Endothelial cell (in vitro differentiated cells): ENCODE data around the gene ARMC3. TPM values are rescaled to one million over a fixed set of nuclear protein-coding genes. Genes with fewer than 3 reads are reported as not detected.
A peak's percentile ranks its signal among the peaks of the same experiment; 100 is the strongest.
"Not testable (repeated sequence)": the region's sequence is repeated elsewhere in the genome, so short reads cannot be mapped to it uniquely, and the experiment has no call there.

Experiments used
- DNase-seq: peaks from one replicate; pipeline ENCODE4 v3.0.0; 2021; ENCODE audit warnings: low spot score
- H3K27ac Mint-ChIP-seq: one replicate; pipeline ENCODE4 v1.8.0; 2021; ENCODE audit warnings: mixed read lengths, inconsistent platforms; ENCODE audit not compliant: unreplicated experiment
- H3K27me3 Mint-ChIP-seq: one replicate; pipeline ENCODE4 v1.8.0; 2021; ENCODE audit warnings: mild to moderate bottlenecking, moderate library complexity, mixed read lengths, inconsistent platforms; ENCODE audit not compliant: unreplicated experiment
- H3K36me3 Mint-ChIP-seq: one replicate; pipeline ENCODE4 v1.8.0; 2021; ENCODE audit warnings: mild to moderate bottlenecking, low read depth, mixed read lengths, inconsistent platforms; ENCODE audit not compliant: unreplicated experiment
- H3K4me1 Mint-ChIP-seq: one replicate; pipeline ENCODE4 v1.8.0; 2021; ENCODE audit warnings: mild to moderate bottlenecking, mixed read lengths, inconsistent platforms; ENCODE audit not compliant: unreplicated experiment
- H3K4me3 Mint-ChIP-seq: one replicate; pipeline ENCODE4 v1.8.0; 2021; ENCODE audit warnings: mild to moderate bottlenecking, mixed read lengths, inconsistent platforms; ENCODE audit not compliant: unreplicated experiment
- H3K9me3 Mint-ChIP-seq: one replicate; pipeline ENCODE4 v1.8.0; 2021; ENCODE audit warnings: mixed read lengths, inconsistent platforms; ENCODE audit not compliant: unreplicated experiment
- total RNA-seq: library from RNA; stranded (reverse); fragmentation: NEBNext Ultra II Directional; extraction: Animal tissue kit (Norgen Biotek cat#: 25700); gene quantifications from one replicate; pipeline ENCODE4 v1.2.1, GENCODE V29; 2021; ENCODE audit not compliant: unreplicated experiment
- TF ChIP-seq, protein P1 (sequence below): fragments of 200-600 bp; sonication (generic); IDR thresholded peaks from one replicate; pipeline ENCODE4 v1.5.0; 2021; ENCODE audit warnings: antibody characterized with exemption; ENCODE audit not compliant: unreplicated experiment

ARMC3 gene
- total RNA-seq, 1 donor from 2014 or later, result 2.1 TPM

DNA sequence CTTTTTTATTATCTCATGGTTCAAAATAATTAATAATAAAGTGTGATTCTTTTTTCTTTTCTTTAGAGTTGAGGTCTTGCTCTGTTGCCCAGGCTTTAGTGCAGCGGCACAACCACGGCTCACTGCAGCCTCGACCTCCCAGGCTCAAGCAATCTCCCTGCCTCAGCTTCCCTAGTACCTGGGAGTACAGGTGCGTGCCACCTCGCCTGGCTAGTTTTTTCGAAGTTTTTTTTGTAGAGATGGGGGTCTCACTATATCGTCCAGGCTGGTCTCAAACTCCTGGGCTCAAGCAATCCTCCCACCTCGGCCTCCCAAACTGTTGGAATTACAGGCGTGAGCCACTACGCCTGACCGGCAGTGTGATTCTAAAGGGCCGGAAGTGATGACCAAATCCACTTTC is 139.5 kb downstream of the ARMC3 start:
- Mint-ChIP-seq H3K36me3 (no peaks in the 10 kb centered on the region), H3K4me3 (no peak overlapping the region), H3K27ac (no peak overlapping the region), H3K4me1 (peaks cover 2% of the 10 kb centered on the region), H3K27me3 (peaks cover 2% of the 10 kb centered on the region), H3K9me3 (no peaks in the 10 kb centered on the region)
- DNase-seq, result no peak
- TF ChIP-seq, protein P1, sequence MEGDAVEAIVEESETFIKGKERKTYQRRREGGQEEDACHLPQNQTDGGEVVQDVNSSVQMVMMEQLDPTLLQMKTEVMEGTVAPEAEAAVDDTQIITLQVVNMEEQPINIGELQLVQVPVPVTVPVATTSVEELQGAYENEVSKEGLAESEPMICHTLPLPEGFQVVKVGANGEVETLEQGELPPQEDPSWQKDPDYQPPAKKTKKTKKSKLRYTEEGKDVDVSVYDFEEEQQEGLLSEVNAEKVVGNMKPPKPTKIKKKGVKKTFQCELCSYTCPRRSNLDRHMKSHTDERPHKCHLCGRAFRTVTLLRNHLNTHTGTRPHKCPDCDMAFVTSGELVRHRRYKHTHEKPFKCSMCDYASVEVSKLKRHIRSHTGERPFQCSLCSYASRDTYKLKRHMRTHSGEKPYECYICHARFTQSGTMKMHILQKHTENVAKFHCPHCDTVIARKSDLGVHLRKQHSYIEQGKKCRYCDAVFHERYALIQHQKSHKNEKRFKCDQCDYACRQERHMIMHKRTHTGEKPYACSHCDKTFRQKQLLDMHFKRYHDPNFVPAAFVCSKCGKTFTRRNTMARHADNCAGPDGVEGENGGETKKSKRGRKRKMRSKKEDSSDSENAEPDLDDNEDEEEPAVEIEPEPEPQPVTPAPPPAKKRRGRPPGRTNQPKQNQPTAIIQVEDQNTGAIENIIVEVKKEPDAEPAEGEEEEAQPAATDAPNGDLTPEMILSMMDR, result no peak

DNA sequence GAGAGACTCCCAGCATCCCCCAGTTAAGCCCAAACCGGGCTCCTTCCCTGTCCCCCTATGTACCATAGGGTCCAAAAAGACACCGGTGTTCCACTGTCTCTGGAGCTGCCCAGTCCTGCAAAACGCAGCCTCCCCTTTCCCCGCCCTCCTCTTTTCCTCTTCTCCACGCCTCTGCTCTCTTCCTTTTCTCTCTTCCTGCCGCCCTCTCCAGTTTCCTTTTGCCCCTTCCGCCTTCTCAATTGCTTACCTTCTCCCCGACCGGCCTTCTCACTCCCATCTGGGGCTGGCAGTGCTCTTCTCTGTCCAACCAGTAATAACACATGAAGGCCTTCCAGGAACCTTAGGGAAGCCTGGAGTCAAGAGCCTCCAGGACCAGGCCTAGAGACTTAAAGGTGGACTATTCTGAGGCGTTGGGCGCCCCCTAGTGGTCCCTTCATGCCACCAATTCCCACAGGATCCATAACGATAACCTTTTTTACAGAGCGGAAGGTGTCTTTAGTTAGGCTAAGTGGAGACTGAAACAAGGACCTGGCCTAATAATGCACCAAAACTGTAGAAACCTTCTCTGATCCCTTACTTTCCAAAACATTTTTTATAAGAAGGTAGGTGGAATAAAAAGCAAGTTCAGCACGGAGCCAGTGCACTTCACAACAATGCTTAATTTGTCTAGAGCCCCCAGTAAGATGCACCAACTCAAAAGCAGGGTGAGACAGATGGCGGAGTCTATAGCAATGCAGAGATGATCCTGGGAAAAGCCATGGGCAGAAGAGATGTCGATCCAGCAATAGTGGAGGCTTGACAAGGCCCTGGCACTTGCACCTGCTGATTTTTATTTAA is 140.3 kb downstream of the ARMC3 start:
- Mint-ChIP-seq H3K4me1 (peaks cover 2% of the 10 kb centered on the region), H3K27ac (no peak overlapping the region), H3K36me3 (no peaks in the 10 kb centered on the region), H3K27me3 (peaks cover 2% of the 10 kb centered on the region), H3K4me3 (no peak overlapping the region), H3K9me3 (no peaks in the 10 kb centered on the region)
- DNase-seq, result peak; percentile 81
- TF ChIP-seq, protein P1, result peak; percentile 80

DNA sequence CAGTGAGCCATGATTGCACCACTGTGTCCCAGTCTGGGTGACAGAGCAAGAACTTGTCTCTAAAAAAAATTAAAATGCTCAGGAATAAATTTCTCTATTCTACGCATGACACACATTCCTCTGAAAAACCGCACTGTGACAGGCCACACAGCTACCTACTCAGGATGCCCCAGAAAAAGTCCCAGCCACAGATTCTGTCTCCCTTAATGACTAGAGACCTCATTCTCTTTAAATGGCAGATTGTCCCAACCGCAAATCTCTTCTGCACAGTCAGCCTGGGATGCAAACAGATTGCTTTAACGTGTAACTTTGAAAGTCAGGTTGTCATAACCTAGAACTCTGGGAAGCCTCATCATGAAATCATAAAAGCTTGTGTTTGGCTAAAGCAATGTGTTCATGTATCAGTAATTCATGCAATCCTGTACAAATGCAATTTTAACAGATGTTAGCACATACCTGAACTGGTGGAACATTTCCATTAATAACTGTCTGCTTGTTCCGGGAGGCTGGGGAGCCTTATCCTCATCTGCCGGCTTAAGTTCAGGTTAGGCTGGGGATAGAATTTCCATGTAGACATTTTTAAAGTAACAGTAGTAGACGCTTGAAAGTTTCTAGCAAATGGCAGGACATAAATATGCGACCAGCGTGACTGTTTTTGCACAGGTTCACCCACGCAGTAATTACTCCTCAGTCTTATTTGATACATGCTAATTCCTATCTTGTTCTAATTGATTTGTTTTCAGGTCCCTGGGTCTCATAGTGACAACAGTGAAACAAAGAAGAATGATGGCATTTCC is 141.4 kb downstream of the ARMC3 start:
- TF ChIP-seq, protein P1, result no peak
- DNase-seq, result no peak
- no peak overlapping the region for H3K4me3 Mint-ChIP-seq
- peaks cover 6% of the 10 kb centered on the region for H3K4me1 Mint-ChIP-seq
- H3K36me3 Mint-ChIP-seq, result no peaks in the 10 kb centered on the region
- H3K27me3 Mint-ChIP-seq, result peaks cover 1% of the 10 kb centered on the region
- no peak overlapping the region for H3K27ac Mint-ChIP-seq
- H3K9me3 Mint-ChIP-seq, result no peaks in the 10 kb centered on the region

DNA sequence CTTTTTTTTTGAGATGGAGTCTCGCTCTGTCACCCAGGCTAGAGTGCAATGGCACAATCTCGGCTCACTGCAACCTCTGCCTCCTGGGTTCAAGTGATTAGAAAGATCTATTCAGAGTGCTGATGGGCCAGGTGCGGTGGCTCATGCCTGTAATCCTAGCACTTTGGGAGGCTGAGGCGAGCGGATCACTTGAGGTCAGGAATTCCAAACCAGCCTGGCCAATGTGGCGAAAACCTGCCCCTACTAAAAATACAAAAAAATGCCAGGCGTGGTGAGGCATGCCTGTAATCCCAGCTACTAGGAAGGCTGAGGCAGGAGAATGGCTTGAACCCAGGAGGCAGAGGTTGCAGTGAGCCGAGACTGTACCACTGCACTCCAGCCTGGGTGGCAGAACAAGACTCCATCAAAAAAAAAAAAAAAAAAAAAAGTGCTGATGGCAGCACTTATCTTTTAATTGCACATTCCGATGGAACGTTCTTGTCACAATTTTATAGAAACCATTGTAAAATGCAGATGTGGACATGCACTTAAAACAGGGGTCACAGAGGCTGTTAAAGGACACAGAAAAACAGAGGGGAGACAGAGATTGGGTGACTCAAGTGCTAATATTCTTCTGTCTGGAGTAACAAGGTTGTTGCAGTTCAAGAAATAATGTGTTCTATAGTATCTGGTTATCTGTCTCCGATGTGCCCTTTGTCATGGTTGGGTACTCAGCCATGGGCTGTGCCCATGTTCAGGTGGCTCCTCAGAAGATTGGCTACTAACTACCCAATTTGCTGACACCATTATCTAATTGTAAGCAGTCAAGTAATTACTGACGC is 142.4 kb downstream of the ARMC3 start:
- not testable (repeated sequence) for H3K36me3 Mint-ChIP-seq, H3K4me1 Mint-ChIP-seq, H3K4me3 Mint-ChIP-seq, H3K27ac Mint-ChIP-seq, H3K27me3 Mint-ChIP-seq, H3K9me3 Mint-ChIP-seq, DNase-seq

DNA sequence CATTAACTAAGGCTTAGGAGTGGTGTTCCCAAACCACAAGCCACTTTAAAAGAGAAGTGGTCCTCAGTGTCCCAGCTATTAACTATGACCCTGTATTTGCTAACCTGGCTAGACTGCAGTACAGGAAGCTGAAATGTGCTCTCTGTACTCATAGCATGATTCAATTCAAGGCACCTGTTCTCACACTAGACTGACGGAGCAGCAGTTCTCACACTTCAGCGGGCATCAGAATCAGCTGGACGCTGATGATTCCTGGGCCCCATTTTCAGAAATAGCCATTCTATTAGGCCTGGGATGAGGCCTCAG is 143.0 kb downstream of the ARMC3 start:
- Mint-ChIP-seq H3K9me3 (no peaks in the 10 kb centered on the region), H3K27ac (no peak overlapping the region)
- TF ChIP-seq, protein P1, result no peak

DNA sequence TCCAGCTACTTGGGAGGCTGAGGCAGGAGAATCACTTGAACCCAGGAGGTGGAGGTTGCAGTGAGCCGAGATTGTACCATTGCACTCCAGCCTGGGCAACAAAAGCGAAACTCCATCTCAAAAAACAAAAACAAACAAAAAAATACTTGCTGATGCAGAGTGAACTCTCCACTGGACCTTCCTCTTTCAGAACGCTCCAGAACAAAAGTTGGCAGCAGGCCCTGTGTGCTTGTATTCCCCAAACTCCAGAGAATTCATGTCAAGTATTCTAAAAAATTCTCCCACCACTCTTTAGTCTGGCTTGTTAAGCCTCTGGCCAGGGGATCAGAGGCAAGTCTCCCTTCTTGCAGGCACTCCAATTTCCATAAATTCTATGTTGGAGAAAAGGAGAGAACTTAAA is 144.7 kb downstream of the ARMC3 start:
- H3K4me3 Mint-ChIP-seq, H3K9me3 Mint-ChIP-seq, H3K36me3 Mint-ChIP-seq, DNase-seq, H3K27ac Mint-ChIP-seq, H3K4me1 Mint-ChIP-seq, H3K27me3 Mint-ChIP-seq: not testable (repeated sequence)

More for the DNA sequence above, 143.0 kb downstream of the ARMC3 start:
- Mint-ChIP-seq H3K36me3 (no peaks in the 10 kb centered on the region), H3K4me1 (peaks cover 6% of the 10 kb centered on the region), H3K4me3 (no peak overlapping the region), H3K27me3 (no peaks in the 10 kb centered on the region)
- no peak for DNase-seq
